HG02642 (cell line): ENCODE data around the gene CRTC3.

Experiments used
- ATAC-seq: cut with Tn5 transposase; IDR thresholded peaks from one replicate; pipeline ENCODE4 v1.9.1; 2021; ENCODE audit warnings: mild to moderate bottlenecking; ENCODE audit not compliant: unreplicated experiment, poor library complexity

The CRTC3 gene

GRCh38 chr15:90586948-90587347, 57.2 kb downstream of the CRTC3 start:
- ATAC-seq = no peak

GRCh38 chr15:90588427-90588826, 58.7 kb downstream of the CRTC3 start:
- ATAC-seq = no peak

GRCh38 chr15:90591524-90591923, 61.8 kb downstream of the CRTC3 start:
- ATAC-seq = no peak

GRCh38 chr15:90592131-90592881, 62.6 kb downstream of the CRTC3 start:
- ATAC-seq = no peak

GRCh38 chr15:90593499-90594158, 63.9 kb downstream of the CRTC3 start:
- no peak for ATAC-seq

- ATAC-seq = peak; percentile 41
Measured at GRCh38 chr15:90594301-90594738, 64.6 kb downstream of the CRTC3 start.

- ATAC-seq = no peak
Measured at GRCh38 chr15:90595763-90596155, 66.0 kb downstream of the CRTC3 start.

GRCh38 chr15:90596943-90597342, 67.2 kb downstream of the CRTC3 start:
- no peak for ATAC-seq

- peak; percentile 38 for ATAC-seq
Measured at GRCh38 chr15:90597577-90597976, 67.9 kb downstream of the CRTC3 start.

GRCh38 chr15:90598031-90598577, 68.4 kb downstream of the CRTC3 start:
- ATAC-seq = peak; percentile 33

GRCh38 chr15:90598679-90599078, 69.0 kb downstream of the CRTC3 start:
- ATAC-seq = no peak

GRCh38 chr15:90599116-90599515, 69.4 kb downstream of the CRTC3 start:
- no peak for ATAC-seq

GRCh38 chr15:90599644-90600043, 69.9 kb downstream of the CRTC3 start:
- no peak for ATAC-seq

GRCh38 chr15:90600954-90601353, 71.2 kb downstream of the CRTC3 start:
- ATAC-seq = no peak

GRCh38 chr15:90603893-90604292, 74.2 kb downstream of the CRTC3 start:
- ATAC-seq = no peak

- ATAC-seq = no peak
Measured at GRCh38 chr15:90606641-90607040, 76.9 kb downstream of the CRTC3 start.

GRCh38 chr15:90607361-90607760, 77.6 kb downstream of the CRTC3 start:
- ATAC-seq = no peak

GRCh38 chr15:90609242-90610180, 79.8 kb downstream of the CRTC3 start:
- no peak for ATAC-seq

- ATAC-seq = no peak
Measured at GRCh38 chr15:90610190-90610589, 80.5 kb downstream of the CRTC3 start.

- ATAC-seq = no peak
Measured at GRCh38 chr15:90611157-90611556, 81.4 kb downstream of the CRTC3 start.
